ENCODE measurements around the gene SERPINA1. TPM values are rescaled to one million over a fixed set of nuclear protein-coding genes. Genes with fewer than 3 reads are reported as not detected.

The SERPINA1 gene
- total and polyA plus RNA-seq, 2 experiments from 2014 or later, result 0.16 to 0.65 TPM

GRCh38 chr14:94401083-94401482 lies 12.7 kb upstream of the SERPINA1 start:
- peak; percentile 70 for DNase-seq
- Histone ChIP-seq H3K79me2 (ENCODE audit: insufficient read depth) (no peaks in the 10 kb centered on the region), H2AFZ (no peak overlapping the region), H3K4me2 (ENCODE audit: unreplicated experiment) (no peak overlapping the region), H3K9ac (no peak overlapping the region), H3F3A (ENCODE audit: insufficient read depth) (peaks cover 7% of the 10 kb centered on the region; the same call in 1 of the 2 replicates), H3K4me3 (no peak overlapping the region), H3K36me3 (ENCODE audit: low read depth) (no peaks in the 10 kb centered on the region), H3K9me2 (ENCODE audit: insufficient read depth) (no peaks in the 10 kb centered on the region), H3K27me3 (replicated peaks; ENCODE audit: insufficient read depth) (no peaks in the 10 kb centered on the region), H3K4me1 (ENCODE audit: insufficient read depth) (peaks cover 3% of the 10 kb centered on the region; the same call in 1 of the 2 replicates), H3K9me3 (ENCODE audit: low read depth) (no peaks in the 10 kb centered on the region), H4K20me1 (ENCODE audit: insufficient read depth) (no peaks in the 10 kb centered on the region), H3K27ac (peak overlapping the region; percentile 23; the same call in 1 of the 2 replicates)
- in situ Hi-C loops (cut with MboI), result no loop called here
- WGBS, 2 experiments (ENCODE audit: low coverage in 1 of 2, low lambda C conversion rate in 2 of 2, missing lambda C conversion rate in 2 of 2), result 5 to 6% methylated on average over 1 of the region's 1 CpG
- no peak for TF ChIP-seq EZH2 (IDR thresholded peaks at IDR 0.05; ENCODE audit: insufficient read depth, poor library complexity, severe bottlenecking)
- no peak for TF ChIP-seq EZH2phosphoT487 (IDR thresholded peaks at IDR 0.05; ENCODE audit: insufficient read depth, low read depth)

GRCh38 chr14:94400422-94400841 lies 12.0 kb upstream of the SERPINA1 start:
- Histone ChIP-seq H3K79me2 (ENCODE audit: insufficient read depth) (no peaks in the 10 kb centered on the region), H3K27me3 (replicated peaks; ENCODE audit: insufficient read depth) (no peaks in the 10 kb centered on the region), H2AFZ (no peak overlapping the region), H3K4me3 (no peak overlapping the region), H3F3A (ENCODE audit: insufficient read depth) (peaks cover 7% of the 10 kb centered on the region; the same call in 1 of the 2 replicates), H3K9me3 (ENCODE audit: low read depth) (no peaks in the 10 kb centered on the region), H3K36me3 (ENCODE audit: low read depth) (no peaks in the 10 kb centered on the region), H3K9ac (no peak overlapping the region), H3K9me2 (ENCODE audit: insufficient read depth) (no peaks in the 10 kb centered on the region), H3K27ac (no peak overlapping the region), H3K4me2 (ENCODE audit: unreplicated experiment) (no peak overlapping the region), H4K20me1 (ENCODE audit: insufficient read depth) (no peaks in the 10 kb centered on the region), H3K4me1 (ENCODE audit: insufficient read depth) (peaks cover 3% of the 10 kb centered on the region; the same call in 1 of the 2 replicates)
- in situ Hi-C loops (cut with MboI), result no loop called here
- WGBS, 2 experiments (ENCODE audit: low coverage in 1 of 2, low lambda C conversion rate in 2 of 2, missing lambda C conversion rate in 2 of 2), result 79 to 80% methylated on average over 3 of the region's 3 CpGs
- DNase-seq, result no peak
- TF ChIP-seq EZH2 (IDR thresholded peaks at IDR 0.05; ENCODE audit: insufficient read depth, poor library complexity, severe bottlenecking), result no peak
- TF ChIP-seq EZH2phosphoT487 (IDR thresholded peaks at IDR 0.05; ENCODE audit: insufficient read depth, low read depth), result no peak

- in situ Hi-C loops (cut with MboI), result no loop called here
- no peak for DNase-seq
- WGBS, 2 experiments (ENCODE audit: low coverage in 1 of 2, low lambda C conversion rate in 2 of 2, missing lambda C conversion rate in 2 of 2), result 92 to 93% methylated on average over 5 of the region's 5 CpGs
Observed at GRCh38 chr14:94398536-94398935, 10.1 kb upstream of the SERPINA1 start.

GRCh38 chr14:94398182-94398479 lies 9.7 kb upstream of the SERPINA1 start:
- no peak overlapping the region for H3K27ac ChIP-seq

More at GRCh38 chr14:94398536-94398935, 10.1 kb upstream of the SERPINA1 start:
- no peaks in the 10 kb centered on the region for H3K9me2 ChIP-seq (ENCODE audit: insufficient read depth)
- H3K9ac ChIP-seq, result no peak overlapping the region
- TF ChIP-seq EZH2 (IDR thresholded peaks at IDR 0.05; ENCODE audit: insufficient read depth, poor library complexity, severe bottlenecking) (no peak), EZH2phosphoT487 (IDR thresholded peaks at IDR 0.05; ENCODE audit: insufficient read depth, low read depth) (no peak)
- peaks cover 20% of the 10 kb centered on the region for H3F3A ChIP-seq (ENCODE audit: insufficient read depth)
- H3K27me3 ChIP-seq (replicated peaks; ENCODE audit: insufficient read depth), result no peaks in the 10 kb centered on the region
- peaks cover 16% of the 10 kb centered on the region for H3K4me1 ChIP-seq (ENCODE audit: insufficient read depth)
- H3K9me3 ChIP-seq (ENCODE audit: low read depth), result no peaks in the 10 kb centered on the region
- no peaks in the 10 kb centered on the region for H4K20me1 ChIP-seq (ENCODE audit: insufficient read depth)
- H3K4me3 ChIP-seq, result no peak overlapping the region
- H3K4me2 ChIP-seq (ENCODE audit: unreplicated experiment), result no peak overlapping the region
- H3K27ac ChIP-seq, result no peak overlapping the region
- no peaks in the 10 kb centered on the region for H3K36me3 ChIP-seq (ENCODE audit: low read depth)
- H2AFZ ChIP-seq, result no peak overlapping the region
- no peaks in the 10 kb centered on the region for H3K79me2 ChIP-seq (ENCODE audit: insufficient read depth)

More at GRCh38 chr14:94398182-94398479, 9.7 kb upstream of the SERPINA1 start:
- no peak overlapping the region for H3K4me3 ChIP-seq
- H3K9me3 ChIP-seq (ENCODE audit: low read depth), result no peaks in the 10 kb centered on the region
- no peaks in the 10 kb centered on the region for H4K20me1 ChIP-seq (ENCODE audit: insufficient read depth)
- peaks cover 20% of the 10 kb centered on the region for H3F3A ChIP-seq (ENCODE audit: insufficient read depth)
- no peak for DNase-seq
- H3K4me2 ChIP-seq (ENCODE audit: unreplicated experiment), result no peak overlapping the region
- no peaks in the 10 kb centered on the region for H3K27me3 ChIP-seq (replicated peaks; ENCODE audit: insufficient read depth)
- H3K9me2 ChIP-seq (ENCODE audit: insufficient read depth), result no peaks in the 10 kb centered on the region
- H2AFZ ChIP-seq, result no peak overlapping the region
- H3K9ac ChIP-seq, result no peak overlapping the region
- peaks cover 16% of the 10 kb centered on the region for H3K4me1 ChIP-seq (ENCODE audit: insufficient read depth)
- no peaks in the 10 kb centered on the region for H3K36me3 ChIP-seq (ENCODE audit: low read depth)
- WGBS, 2 experiments (ENCODE audit: low coverage in 1 of 2, low lambda C conversion rate in 2 of 2, missing lambda C conversion rate in 2 of 2), result 51 to 53% methylated on average over 4 of the region's 4 CpGs
- no peaks in the 10 kb centered on the region for H3K79me2 ChIP-seq (ENCODE audit: insufficient read depth)
- TF ChIP-seq EZH2 (IDR thresholded peaks at IDR 0.05; ENCODE audit: insufficient read depth, poor library complexity, severe bottlenecking) (no peak), EZH2phosphoT487 (IDR thresholded peaks at IDR 0.05; ENCODE audit: insufficient read depth, low read depth) (no peak)
- in situ Hi-C loops (cut with MboI), result no loop called here
